Measurements from ENCODE around the gene MBOAT2.

The MBOAT2 gene

GRCh38 chr2:8999797-9000196, 3.7 kb downstream of the MBOAT2 start:
- no peak for TF ChIP-seq CTCF (conservative IDR thresholded peaks at IDR 0.05; ENCODE audit: low read length)
- no peak for DNase-seq (ENCODE audit: low read depth)
- no peak overlapping the region for H3K4me3 ChIP-seq (ENCODE audit: low read length)

GRCh38 chr2:8999102-8999446, 4.4 kb downstream of the MBOAT2 start:
- TF ChIP-seq CTCF (conservative IDR thresholded peaks at IDR 0.05; ENCODE audit: low read length), result no peak
- H3K4me3 ChIP-seq (ENCODE audit: low read length), result no peak overlapping the region
- DNase-seq (ENCODE audit: low read depth), result no peak

- no peak for DNase-seq (ENCODE audit: low read depth)
- TF ChIP-seq CTCF (conservative IDR thresholded peaks at IDR 0.05; ENCODE audit: low read length), result no peak
- no peak overlapping the region for H3K4me3 ChIP-seq (ENCODE audit: low read length)
Observed at GRCh38 chr2:8998418-8999101, 4.9 kb downstream of the MBOAT2 start.

- H3K4me3 ChIP-seq (ENCODE audit: low read length), result no peak overlapping the region
- no peak for TF ChIP-seq CTCF (conservative IDR thresholded peaks at IDR 0.05; ENCODE audit: low read length)
- no peak for DNase-seq (ENCODE audit: low read depth)
Observed at GRCh38 chr2:8997631-8998030, 5.9 kb downstream of the MBOAT2 start.

- H3K4me3 ChIP-seq (ENCODE audit: low read length), result no peak overlapping the region
- no peak for TF ChIP-seq CTCF (conservative IDR thresholded peaks at IDR 0.05; ENCODE audit: low read length)
- no peak for DNase-seq (ENCODE audit: low read depth)
Observed at GRCh38 chr2:8997108-8997507, 6.4 kb downstream of the MBOAT2 start.

- H3K4me3 ChIP-seq (ENCODE audit: low read length), result no peak overlapping the region
- DNase-seq (ENCODE audit: low read depth), result peak; percentile 45
- no peak for TF ChIP-seq CTCF (conservative IDR thresholded peaks at IDR 0.05; ENCODE audit: low read length)
Observed at GRCh38 chr2:8996006-8996405, 7.5 kb downstream of the MBOAT2 start.

- no peak for DNase-seq (ENCODE audit: low read depth)
- H3K4me3 ChIP-seq (ENCODE audit: low read length), result no peak overlapping the region
- no peak for TF ChIP-seq CTCF (conservative IDR thresholded peaks at IDR 0.05; ENCODE audit: low read length)
Observed at GRCh38 chr2:8994386-8994785, 9.1 kb downstream of the MBOAT2 start.
